Breast epithelium (tissue), 3 donors: ENCODE results near the gene LDLRAD3.

ENCODE experiments used
- POLR2A ChIP-seq: fragments of 450-650 bp; IDR thresholded peaks from one replicate; pipeline ENCODE4 v1.6.1; 2016; ENCODE audit warnings: antibody characterized with exemption, mild to moderate bottlenecking, moderate library complexity
- POLR2AphosphoS5 ChIP-seq, 3 donors: sonication (generic); formaldehyde crosslinking; IDR thresholded peaks; one replicate each; pipeline ENCODE4 v1.6.1; 2017; ENCODE audit warnings: antibody characterized with exemption in 3 of 3
- TF ChIP-seq, protein P1 (sequence below), 3 donors: fragments of 450-650 bp; IDR thresholded peaks; one replicate each; pipeline ENCODE4 v1.5.1; 2016 to 2017; ENCODE audit warnings: antibody characterized with exemption in 3 of 3, mild to moderate bottlenecking in 3 of 3, moderate library complexity in 3 of 3

DNA sequence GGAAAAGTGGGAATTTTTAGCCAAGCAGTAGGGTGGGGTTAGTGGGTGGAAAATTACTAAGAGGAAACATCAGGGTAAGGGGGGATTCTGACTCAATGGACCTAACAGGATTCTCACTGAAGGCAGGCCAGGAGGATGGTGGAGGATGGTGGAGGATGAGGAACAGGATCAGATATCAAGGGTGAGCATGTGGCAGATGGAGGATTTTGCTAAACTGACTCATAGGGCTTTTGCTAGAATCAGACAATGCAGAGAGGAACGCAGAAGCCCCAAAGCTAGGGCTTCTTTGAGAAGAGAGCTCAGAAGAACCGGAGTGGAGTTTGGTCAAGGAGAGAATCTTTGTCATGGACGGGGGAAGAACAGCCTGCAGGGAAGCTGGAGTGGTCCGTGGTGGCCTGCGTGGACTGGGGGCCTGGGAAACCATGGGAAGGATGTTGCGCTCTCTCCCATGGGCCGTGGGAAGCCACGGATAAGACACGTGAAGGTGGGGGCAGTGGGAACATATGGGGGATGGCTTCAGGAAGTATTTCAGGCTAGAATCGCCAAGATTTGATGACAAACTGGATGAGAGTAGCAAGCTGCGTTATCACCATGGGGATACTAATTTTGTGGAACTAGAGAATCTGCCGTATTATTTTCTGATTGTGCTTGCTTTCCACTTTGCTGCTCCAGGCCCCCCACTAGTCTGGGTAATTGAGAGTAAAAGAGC lies 165.2 kb downstream of the LDLRAD3 start:
- TF ChIP-seq, protein P1, sequence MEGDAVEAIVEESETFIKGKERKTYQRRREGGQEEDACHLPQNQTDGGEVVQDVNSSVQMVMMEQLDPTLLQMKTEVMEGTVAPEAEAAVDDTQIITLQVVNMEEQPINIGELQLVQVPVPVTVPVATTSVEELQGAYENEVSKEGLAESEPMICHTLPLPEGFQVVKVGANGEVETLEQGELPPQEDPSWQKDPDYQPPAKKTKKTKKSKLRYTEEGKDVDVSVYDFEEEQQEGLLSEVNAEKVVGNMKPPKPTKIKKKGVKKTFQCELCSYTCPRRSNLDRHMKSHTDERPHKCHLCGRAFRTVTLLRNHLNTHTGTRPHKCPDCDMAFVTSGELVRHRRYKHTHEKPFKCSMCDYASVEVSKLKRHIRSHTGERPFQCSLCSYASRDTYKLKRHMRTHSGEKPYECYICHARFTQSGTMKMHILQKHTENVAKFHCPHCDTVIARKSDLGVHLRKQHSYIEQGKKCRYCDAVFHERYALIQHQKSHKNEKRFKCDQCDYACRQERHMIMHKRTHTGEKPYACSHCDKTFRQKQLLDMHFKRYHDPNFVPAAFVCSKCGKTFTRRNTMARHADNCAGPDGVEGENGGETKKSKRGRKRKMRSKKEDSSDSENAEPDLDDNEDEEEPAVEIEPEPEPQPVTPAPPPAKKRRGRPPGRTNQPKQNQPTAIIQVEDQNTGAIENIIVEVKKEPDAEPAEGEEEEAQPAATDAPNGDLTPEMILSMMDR (IDR thresholded peaks at IDR 0.05) = no peak
- no peak for TF ChIP-seq POLR2AphosphoS5 (IDR thresholded peaks at IDR 0.05)
- TF ChIP-seq POLR2A = no peak
